HG03175 (cell line): ENCODE measurements around the gene MCFD2.

Source experiments
- ATAC-seq: cut with Tn5 transposase; IDR thresholded peaks from one replicate; pipeline ENCODE4 v1.9.1; 2021; ENCODE audit warnings: mild to moderate bottlenecking, moderate library complexity; ENCODE audit not compliant: unreplicated experiment

MCFD2 gene

DNA sequence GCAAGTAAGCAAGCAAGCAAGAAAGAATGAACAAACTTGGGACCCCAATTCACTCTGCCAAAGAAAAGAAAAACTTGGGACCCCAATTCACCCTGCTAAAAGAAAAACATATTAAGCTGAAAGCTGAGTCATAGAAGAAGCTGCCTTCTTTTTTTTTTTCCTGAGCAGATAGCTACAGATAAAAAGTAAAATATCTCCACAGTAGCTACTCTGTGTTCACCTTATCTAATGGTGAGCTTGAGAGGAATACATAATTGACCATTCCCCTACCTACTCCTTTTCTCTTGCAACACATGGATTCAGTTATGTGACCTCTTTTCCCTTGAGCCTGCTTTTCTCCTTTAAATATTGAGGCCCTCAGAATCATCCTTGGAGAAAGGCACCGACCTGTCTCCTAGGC lies 63.0 kb downstream of the MCFD2 start:
- ATAC-seq: no peak

DNA sequence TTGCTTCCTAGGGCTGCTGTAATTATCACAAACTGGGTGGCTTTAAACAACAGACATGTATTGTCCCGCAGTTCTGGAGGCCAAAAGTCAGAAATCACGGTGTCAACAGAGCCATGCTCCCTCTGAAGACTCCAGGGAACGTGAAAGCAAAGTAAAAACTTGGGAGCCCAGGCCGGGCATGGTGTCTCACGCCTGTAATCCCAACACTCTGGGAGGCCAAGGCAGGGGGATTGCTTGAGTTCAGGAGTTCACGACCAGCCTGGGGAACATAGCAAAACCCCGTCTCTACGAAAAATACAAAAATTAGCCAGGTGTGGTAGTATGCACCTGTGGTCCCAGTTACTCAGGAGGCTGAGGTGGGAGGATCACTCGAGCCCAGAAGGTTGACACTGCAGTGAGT lies 63.5 kb downstream of the MCFD2 start:
- no peak for ATAC-seq
